ENCODE data around the gene ELFN1. TPM values are rescaled to one million over a fixed set of nuclear protein-coding genes. Genes with fewer than 3 reads are reported as not detected.

The ELFN1 gene
- total and polyA plus RNA-seq, 9 of the 15 experiments (the other 6 are each of a cell fraction or from before 2014, with no cell fraction given): 0.04 to 0.64 (median 0.18) TPM; not detected in 2

- no peaks in the 10 kb centered on the region for H3K9me1 ChIP-seq (ENCODE audit: control insufficient read depth, insufficient read depth, low read length)
- no peaks in the 10 kb centered on the region for H3K36me3 ChIP-seq (ENCODE audit: control insufficient read depth, insufficient read depth, low read length)
- WGBS (ENCODE audit: insufficient coverage, low coverage, missing lambda C conversion rate): 8% methylated on average over 23 of the region's 27 CpGs
- H3K9ac ChIP-seq (ENCODE audit: insufficient read depth in 1 of 2, low read depth in 2 of 2, low read length in 2 of 2): no peak overlapping the region; a peak in 1 of 4 replicates
- ATAC-seq (no peak; the same call in 2 of the 3 replicates), DNase-seq (ENCODE audit: extremely low read depth in 1 of 4, low spot score in 3 of 4) (no peak), FAIRE-seq (no peak)
- no peak overlapping the region for H3K4me2 ChIP-seq (ENCODE audit: insufficient read depth, low read length)
- in situ Hi-C loops (cut with MboI): no loop called here
- ChIA-PET CTCF (ENCODE audit: low intra/inter-chr PET ratio) (no interaction called here), POLR2A (no interaction called here)
- peaks cover 25 to 59% of the 10 kb centered on the region in 2 experiments; a peak in 4 of 5 replicates for H3K27me3 ChIP-seq (ENCODE audit: control insufficient read depth in 2 of 2, insufficient read depth in 2 of 2, low read length in 2 of 2)
- intact Hi-C loops (cut with micrococcal nuclease): no loop called here
- no peaks in the 10 kb centered on the region for H3K79me2 ChIP-seq (ENCODE audit: control insufficient read depth, insufficient read depth, low read length)
- H4K20me1 ChIP-seq (replicated peaks; ENCODE audit: control insufficient read depth, insufficient read depth, low read length): no peaks in the 10 kb centered on the region
- no peaks in the 10 kb centered on the region for H3K9me3 ChIP-seq (replicated peaks; ENCODE audit: control insufficient read depth, insufficient read depth, low read depth, low read length)
- H3K27ac ChIP-seq (ENCODE audit: extremely low read depth, low read depth, low read length): no peak overlapping the region
- no peak overlapping the region for H2AFZ ChIP-seq (ENCODE audit: low read depth, low read length)
- H3K4me3 ChIP-seq: no peak overlapping the region
- no TSS peak for BruUV-seq (replicated peaks)
- peaks cover 0 to 14% of the 10 kb centered on the region in 2 experiments; a peak in 1 of 5 replicates for H3K4me1 ChIP-seq (replicated peaks in 1 of 2; ENCODE audit: control insufficient read depth in 2 of 2, insufficient read depth in 2 of 2, low read length in 2 of 2)
- TF ChIP-seq KDM5B (IDR thresholded peaks at IDR 0.05; ENCODE audit: insufficient replicate concordance, low read depth, low read length) (no peak), SP2 (IDR thresholded peaks at IDR 0.05; ENCODE audit: extremely low read depth, low read depth, low read length, poor library complexity, severe bottlenecking) (no peak), ZNF318 (IDR thresholded peaks at IDR 0.05; ENCODE audit: borderline replicate concordance in 1 of 2, low read depth in 1 of 2) (no peak), TOE1 (IDR thresholded peaks at IDR 0.05; ENCODE audit: borderline replicate concordance) (no peak), TOE1 (CRISPR knock-in tag; IDR thresholded peaks at IDR 0.05; ENCODE audit: borderline replicate concordance, low read depth) (no peak), ZNF217 (CRISPR knock-in tag; IDR thresholded peaks at IDR 0.05) (no peak), HINFP (tag; conservative IDR thresholded peaks at IDR 0.05; ENCODE audit: low read depth) (no peak), DLX4 (CRISPR knock-in tag; IDR thresholded peaks at IDR 0.05) (no peak)
Observed at GRCh38 chr7:1691601-1692514, 21.8 kb downstream of the ELFN1 start.
